Duodenal mucosa (tissue), 2 donors: ENCODE results near the gene LCN2.

Source experiments
- H3K27ac ChIP-seq: one replicate; pipeline ENCODE4 v1.7.0; 2013; ENCODE audit warnings: low read depth, low read length
- H3K27me3 ChIP-seq, 2 donors: one replicate each; pipeline ENCODE4 v1.7.0; 2013; ENCODE audit warnings: low read length in 2 of 2, control low read depth in 1 of 2; ENCODE audit not compliant: insufficient read depth in 2 of 2, control insufficient read depth in 1 of 2
- H3K36me3 ChIP-seq, 2 donors: one replicate each; pipeline ENCODE4 v1.7.0; 2013; ENCODE audit warnings: low read length in 2 of 2, control low read depth in 1 of 2; ENCODE audit not compliant: insufficient read depth in 2 of 2, control insufficient read depth in 1 of 2
- H3K4me1 ChIP-seq, 2 donors: one replicate each; pipeline ENCODE4 v1.7.0; 2013; ENCODE audit warnings: low read length in 2 of 2, control low read depth in 1 of 2; ENCODE audit not compliant: insufficient read depth in 2 of 2, control insufficient read depth in 1 of 2
- H3K4me3 ChIP-seq, 2 donors: one replicate each; pipeline ENCODE4 v1.7.0; 2013; ENCODE audit warnings: low read length in 2 of 2, low read depth in 1 of 2
- H3K9ac ChIP-seq, 2 donors: one replicate each; pipeline ENCODE4 v1.7.0; 2013; ENCODE audit warnings: low read length in 2 of 2, low read depth in 1 of 2
- H3K9me3 ChIP-seq, 2 donors: one replicate each; pipeline ENCODE4 v1.7.0; 2013; ENCODE audit warnings: low read length in 2 of 2, control low read depth in 1 of 2; ENCODE audit not compliant: control insufficient read depth in 1 of 2

LCN2 gene

DNA sequence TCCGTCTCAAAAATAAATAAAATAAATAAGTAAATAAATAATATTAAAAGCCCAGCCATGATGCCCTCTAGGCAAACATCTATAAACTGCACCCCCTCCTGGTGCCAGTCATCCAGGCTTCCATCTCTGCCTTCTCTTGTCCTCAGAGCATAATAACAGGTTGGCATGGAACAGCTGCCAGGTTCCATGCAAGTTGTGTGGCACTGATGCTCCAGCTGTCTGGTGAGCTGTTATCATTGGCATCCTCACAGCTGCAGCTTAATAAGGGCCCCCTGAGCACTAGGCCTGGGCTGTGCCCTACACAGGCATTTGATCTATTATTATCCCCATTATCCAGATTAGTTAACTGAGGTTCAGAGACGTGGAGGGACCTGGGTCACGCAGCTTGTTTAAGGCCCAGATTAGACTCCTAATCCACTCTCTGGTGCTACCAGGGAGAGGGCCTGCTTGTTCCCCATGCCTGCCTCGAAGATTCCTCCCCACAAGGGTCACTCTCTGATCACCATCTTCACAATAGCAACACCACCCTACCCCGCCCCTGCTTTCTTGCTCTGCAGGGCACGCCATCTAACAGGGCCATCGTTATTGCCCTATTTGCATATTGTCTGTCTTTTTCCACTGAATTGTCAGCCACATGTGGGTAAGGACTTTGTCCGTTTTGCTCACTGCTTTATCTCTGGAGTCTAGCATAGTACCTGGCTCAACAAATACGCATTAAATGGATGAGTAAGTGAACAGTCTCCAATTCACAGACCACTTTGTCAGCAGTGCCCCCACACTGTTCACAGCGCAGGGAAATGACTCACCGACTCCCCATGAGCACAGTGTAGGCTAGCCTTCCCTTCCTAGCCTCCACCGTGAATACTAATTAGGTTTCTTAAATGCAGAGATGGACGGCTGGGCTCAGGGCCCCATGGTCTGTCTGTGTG lies 52.5 kb downstream of the LCN2 start:
- H3K27me3 ChIP-seq = peaks cover 14 to 16% of the 10 kb centered on the region in 2 donors
- H3K9ac ChIP-seq = no peak overlapping the region
- no peaks in the 10 kb centered on the region for H3K36me3 ChIP-seq
- H3K4me3 ChIP-seq = no peak overlapping the region
- H3K27ac ChIP-seq = no peak overlapping the region
- H3K9me3 ChIP-seq = no peaks in the 10 kb centered on the region
- peaks cover 2 to 13% of the 10 kb centered on the region in 2 donors for H3K4me1 ChIP-seq

DNA sequence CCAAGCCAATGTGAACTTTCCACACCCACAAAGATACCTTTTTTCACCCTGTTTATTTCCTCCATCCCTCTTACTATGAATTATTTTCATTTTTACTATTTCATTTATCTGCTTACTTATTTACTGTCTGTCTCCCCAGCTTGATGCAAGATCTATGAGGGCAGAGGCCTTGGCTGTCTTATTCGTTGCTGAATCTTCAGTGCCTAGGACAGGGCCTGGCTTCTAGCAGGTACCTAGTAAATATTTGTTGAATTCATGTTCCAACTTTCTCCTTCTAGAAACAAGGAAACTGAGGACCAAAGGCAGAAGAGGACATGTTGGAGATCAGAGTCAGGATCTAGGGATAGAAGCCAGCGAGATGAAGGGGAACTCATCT lies 53.4 kb downstream of the LCN2 start:
- no peaks in the 10 kb centered on the region for H3K36me3 ChIP-seq
- peaks cover 7 to 13% of the 10 kb centered on the region in 2 donors for H3K4me1 ChIP-seq
- no peak overlapping the region for H3K9ac ChIP-seq
- H3K27me3 ChIP-seq = peaks cover 14 to 16% of the 10 kb centered on the region in 2 donors
- no peak overlapping the region for H3K4me3 ChIP-seq
- no peaks in the 10 kb centered on the region for H3K9me3 ChIP-seq
- H3K27ac ChIP-seq = no peak overlapping the region
